Sigmoid colon (tissue), 7 donors: Measurements from ENCODE around the gene ETV3. TPM values are rescaled to one million over a fixed set of nuclear protein-coding genes. Genes with fewer than 3 reads are reported as not detected.

Experiments used
- DNase-seq: peaks from one replicate; pipeline ENCODE4 v3.0.0-alpha.2; 2019
- H3K27ac ChIP-seq, 4 donors: fragments of 200-600 bp; sonication (generic); one replicate each; pipeline ENCODE4 v1.5.1; 2016 to 2019; ENCODE audit warnings: mild to moderate bottlenecking in 1 of 4
- H3K27me3 ChIP-seq, 3 donors: fragments of 200-600 bp; sonication (generic); one replicate each; pipeline ENCODE4 v1.5.1; 2019; ENCODE audit warnings: mild to moderate bottlenecking in 1 of 3
- H3K36me3 ChIP-seq, 4 donors: fragments of 200-600 bp; sonication (generic); one replicate each; pipeline ENCODE4 v1.5.1; 2016 to 2019
- H3K4me1 ChIP-seq, 4 donors: fragments of 200-600 bp; sonication (generic); one replicate each; pipeline ENCODE4 v1.5.1; 2017 to 2019
- H3K4me3 ChIP-seq, 4 donors: fragments of 200-600 bp; sonication (generic); one replicate each; pipeline ENCODE4 v1.5.1; 2017 to 2019; ENCODE audit warnings: mild to moderate bottlenecking in 2 of 4, moderate library complexity in 1 of 4
- H3K9me3 ChIP-seq, 4 donors: fragments of 200-600 bp in 3 of 4; sonication (generic) in 3 of 4; one replicate each; pipeline versions ENCODE4 v1.5.1 to v1.6.1; 2013 to 2019
- CTCF ChIP-seq, 4 experiments: fragments of 450-650 bp in 3 of 4; fragments of 200-600 bp in 1 of 4; IDR thresholded peaks; one replicate each; pipeline ENCODE4 v1.5.1; 2016 to 2019; ENCODE audit warnings: antibody characterized with exemption in 4 of 4, mild to moderate bottlenecking in 3 of 4, moderate library complexity in 2 of 4
- EP300 ChIP-seq, 4 donors: sonication (generic); formaldehyde crosslinking; IDR thresholded peaks; one replicate each; pipeline ENCODE4 v1.6.1; 2017; ENCODE audit warnings: antibody characterized with exemption in 4 of 4
- POLR2A ChIP-seq, 2 donors: fragments of 450-650 bp; IDR thresholded peaks; one replicate each; pipeline ENCODE4 v1.6.1; 2016; ENCODE audit warnings: antibody characterized with exemption in 2 of 2, mild to moderate bottlenecking in 2 of 2, moderate library complexity in 2 of 2
- POLR2AphosphoS5 ChIP-seq, 4 donors: sonication (generic); formaldehyde crosslinking; IDR thresholded peaks; one replicate each; pipeline ENCODE4 v1.6.1; 2017; ENCODE audit warnings: antibody characterized with exemption in 4 of 4
- whole genome bisulfite sequencing, 2 donors: extraction: QIAGEN DNeasy Blood & Tissue Kit; methylation state at CpG; one replicate each; pipeline ENCODE4 v1.1.7; 2013; 5-methylcytosine and 5-hydroxymethylcytosine counted together
- intact Hi-C: fragments of 100-400 bp; cut with DNase I; formaldehyde crosslinking; loops from one replicate; pipeline ENCODE4 v1.15.1; 2023
- polyA plus RNA-seq, 3 donors: library from polyadenylated mRNA; stranded (reverse); fragments of 200-250 nt; gene quantifications; one replicate each; pipeline ENCODE4 v1.2.3, GENCODE V29; 2013
- total RNA-seq, 4 donors: library from RNA; depleted of rRNA; stranded (reverse); fragments of >200 nt; gene quantifications; one replicate each; pipeline ENCODE4 v1.1.0, GENCODE V29; 2016
- donor health status: healthy with polysubstance abuse.
- donor health status: Bipolar disorder and iron deficiency.
- donor health status: healthy.

Gene ETV3
- total and polyA plus RNA-seq, 7 donors, result 6.6 to 20.2 (median 14.1) TPM

- TF ChIP-seq CTCF (IDR thresholded peaks at IDR 0.05), result peak; percentile 88 to 98 (median 95)
- no peak for TF ChIP-seq POLR2AphosphoS5 (IDR thresholded peaks at IDR 0.05)
- no peak for TF ChIP-seq EP300 (IDR thresholded peaks at IDR 0.05)
- peak; percentile 86 for DNase-seq
- Histone ChIP-seq H3K4me3 (peak overlapping the region in 1 of 4 donors; percentile 3), H3K4me1 (peaks cover 0 to 22% (median 11%) of the 10 kb centered on the region in 4 donors), H3K27me3 (no peaks in the 10 kb centered on the region), H3K9me3 (no peaks in the 10 kb centered on the region), H3K36me3 (no peaks in the 10 kb centered on the region), H3K27ac (no peak overlapping the region)
- intact Hi-C loops, result loop anchor here (1.0 to 10.0 kb wide), 2 partner anchors 66 to 171 kb away; no protein-coding TSS in a partner anchor
- 2 to 4% methylated on average over 14 of the region's 14 CpGs for WGBS, 2 donors
These were observed 17.9 kb upstream of the ETV3 start for GRCh38 chr1:157156058-157156541.

- Histone ChIP-seq H3K9me3 (no peaks in the 10 kb centered on the region), H3K4me1 (peaks cover 0 to 22% (median 11%) of the 10 kb centered on the region in 4 donors), H3K36me3 (no peaks in the 10 kb centered on the region), H3K27me3 (no peaks in the 10 kb centered on the region), H3K4me3 (peak overlapping the region in 1 of 4 donors; percentile 3), H3K27ac (no peak overlapping the region)
- intact Hi-C loops, result loop anchor here (1.0 to 10.0 kb wide), 2 partner anchors 65 to 171 kb away; no protein-coding TSS in a partner anchor
- no peak for DNase-seq
- TF ChIP-seq EP300 (IDR thresholded peaks at IDR 0.05) (no peak), CTCF (IDR thresholded peaks at IDR 0.05) (no peak), POLR2A (IDR thresholded peaks at IDR 0.05) (no peak)
- 13 to 15% methylated on average over 8 of the region's 8 CpGs for WGBS, 2 donors
These were observed 17.5 kb upstream of the ETV3 start for GRCh38 chr1:157155658-157156057.

GRCh38 chr1:157154940-157155514 is 16.8 kb upstream of the ETV3 start:
- no peak for DNase-seq
- H3K27ac ChIP-seq, result no peak overlapping the region
- peaks cover 0 to 22% (median 11%) of the 10 kb centered on the region in 4 donors for H3K4me1 ChIP-seq
- H3K36me3 ChIP-seq, result no peaks in the 10 kb centered on the region
- H3K27me3 ChIP-seq, result peaks cover 0 to under 1% (median 0%) of the 10 kb centered on the region in 3 donors
- WGBS, 2 donors, result 12 to 36% methylated on average over 7 of the region's 7 CpGs
- no peak overlapping the region for H3K4me3 ChIP-seq
- H3K9me3 ChIP-seq, result no peaks in the 10 kb centered on the region
- TF ChIP-seq POLR2A (IDR thresholded peaks at IDR 0.05) (peak in 1 of 2 donors; percentile 22), EP300 (IDR thresholded peaks at IDR 0.05) (no peak), POLR2AphosphoS5 (IDR thresholded peaks at IDR 0.05) (no peak)
- intact Hi-C loops, result loop anchor here (10.0 kb wide), 1 partner anchor 170 kb away; no protein-coding TSS in a partner anchor

- no peak overlapping the region for H3K4me3 ChIP-seq
- H3K4me1 ChIP-seq, result peaks cover 0 to 22% (median 11%) of the 10 kb centered on the region in 4 donors
- H3K27ac ChIP-seq, result no peak overlapping the region
- intact Hi-C loops, result loop anchor here (10.0 kb wide), 1 partner anchor 169 kb away; no protein-coding TSS in a partner anchor
- H3K9me3 ChIP-seq, result no peaks in the 10 kb centered on the region
- TF ChIP-seq CTCF (IDR thresholded peaks at IDR 0.05), result no peak
- no peak for TF ChIP-seq EP300 (IDR thresholded peaks at IDR 0.05)
- no peak for TF ChIP-seq POLR2A (IDR thresholded peaks at IDR 0.05)
- TF ChIP-seq POLR2AphosphoS5 (IDR thresholded peaks at IDR 0.05), result no peak
- WGBS, 2 donors, result 50 to 71% methylated on average over 5 of the region's 5 CpGs
- H3K36me3 ChIP-seq, result no peaks in the 10 kb centered on the region
- H3K27me3 ChIP-seq, result peaks cover 0 to 4% (median 0%) of the 10 kb centered on the region in 3 donors
- DNase-seq, result no peak
These were observed 16.1 kb upstream of the ETV3 start for GRCh38 chr1:157154291-157154690.

GRCh38 chr1:157153746-157154145 is 15.6 kb upstream of the ETV3 start:
- H3K4me1 ChIP-seq, result peaks cover 0 to 22% (median 11%) of the 10 kb centered on the region in 4 donors
- DNase-seq, result no peak
- H3K27me3 ChIP-seq, result peaks cover 0 to 4% (median 0%) of the 10 kb centered on the region in 3 donors
- H3K36me3 ChIP-seq, result no peaks in the 10 kb centered on the region
- no peak overlapping the region for H3K4me3 ChIP-seq
- no peak for TF ChIP-seq CTCF (IDR thresholded peaks at IDR 0.05)
- no peak for TF ChIP-seq EP300 (IDR thresholded peaks at IDR 0.05)
- TF ChIP-seq POLR2AphosphoS5 (IDR thresholded peaks at IDR 0.05), result no peak
- TF ChIP-seq POLR2A (IDR thresholded peaks at IDR 0.05), result no peak
- H3K9me3 ChIP-seq, result no peaks in the 10 kb centered on the region
- no peak overlapping the region for H3K27ac ChIP-seq
- intact Hi-C loops, result loop anchor here (10.0 kb wide), 1 partner anchor 169 kb away; no protein-coding TSS in a partner anchor
- 10 to 66% methylated on average over 1 of the region's 1 CpG for WGBS, 2 donors
